Adrenal gland (tissue), 12 donors: ENCODE measurements around the gene MRGPRD. TPM values are rescaled to one million over a fixed set of nuclear protein-coding genes. Genes with fewer than 3 reads are reported as not detected.

Experiments
- DNase-seq, 7 donors: peaks; one replicate each; pipeline ENCODE4 v3.0.0-alpha.2; 2019 to 2020
- H3K27ac ChIP-seq, 5 donors: fragments of 200-600 bp; sonication (generic) in 4 of 5; 1 replicate in 3 of 5; 2 replicates in 2 of 5; pipeline versions ENCODE4 v1.5.1 to v1.8.0; 2016 to 2020; ENCODE audit warnings: mild to moderate bottlenecking in 1 of 5
- H3K27me3 ChIP-seq: fragments of 200-600 bp; 2 replicates; pipeline ENCODE4 v1.8.0; 2021
- H3K36me3 ChIP-seq, 2 donors: fragments of 200-600 bp; replicated peaks in 1 of 2; 1 replicate in 1 of 2; 2 replicates in 1 of 2; pipeline versions ENCODE4 v1.5.1 to v1.8.0; 2018 to 2022
- H3K4me1 ChIP-seq, 2 donors: fragments of 200-600 bp; replicated peaks in 1 of 2; 1 replicate in 1 of 2; 2 replicates in 1 of 2; pipeline versions ENCODE4 v1.5.1 to v1.8.0; 2018 to 2021
- H3K4me3 ChIP-seq, 4 donors: fragments of 200-600 bp; sonication (generic) in 3 of 4; one replicate each; pipeline ENCODE4 v1.5.1; 2016 to 2018
- H3K9me3 ChIP-seq, 3 donors: fragments of 200-600 bp; sonication (generic) in 1 of 3; replicated peaks in 1 of 3; 1 replicate in 2 of 3; 2 replicates in 1 of 3; pipeline versions ENCODE4 v1.5.1 to v1.8.0; 2016 to 2021
- CTCF ChIP-seq, 6 experiments: fragments of 450-650 bp in 4 of 6; fragments of 200-600 bp in 2 of 6; sonication (generic) in 1 of 6; IDR thresholded peaks; 1 replicate in 5 of 6; 2 replicates in 1 of 6; pipeline versions ENCODE4 v1.5.1 to v1.8.0; 2016 to 2021; ENCODE audit warnings: antibody characterized with exemption in 6 of 6, mild to moderate bottlenecking in 2 of 6, moderate library complexity in 1 of 6
- POLR2A ChIP-seq, 2 donors: fragments of 450-650 bp; IDR thresholded peaks; one replicate each; pipeline ENCODE4 v1.6.1; 2017; ENCODE audit warnings: antibody characterized with exemption in 2 of 2, mild to moderate bottlenecking in 2 of 2, moderate library complexity in 1 of 2
- WGBS, 4 donors: extraction: QIAGEN DNeasy Blood & Tissue Kit in 2 of 4; methylation state at CpG; one replicate each; pipeline versions ENCODE4 v1.1.5 to v1.1.7; 2013 to 2017; 5-methylcytosine and 5-hydroxymethylcytosine counted together
- intact Hi-C, 2 donors: fragments of 100-400 bp; cut with DNase I; formaldehyde crosslinking; loops; one replicate each; pipeline versions ENCODE4 v1.14.1 to v1.15.0; 2022 to 2023
- polyA plus RNA-seq, 3 donors: library from polyadenylated mRNA; stranded (reverse); fragments of 200-250 nt in 2 of 3; fragments of 350-450 nt in 1 of 3; fragmentation: Illumina TruSeq in 1 of 3; extraction: RNeasy Lipid Tissue Mini Kit (QIAGEN cat#74804) in 1 of 3; gene quantifications; one replicate each; pipeline ENCODE4 v1.2.3, GENCODE V29; 2013 to 2014
- total RNA-seq, 9 donors: library from RNA; depleted of rRNA in 4 of 9; stranded (reverse); fragments of >200 nt in 4 of 9; fragments of 120-200 nt in 1 of 9; fragmentation: NEBNext Ultra II Directional in 1 of 9; extraction: Animal tissue kit (Norgen Biotek cat#: 25700) in 1 of 9; gene quantifications; one replicate each; pipeline versions ENCODE4 v1.1.0 to v1.2.4, GENCODE V29; 2013 to 2023
- donor health status: healthy with polysubstance abuse.
- donor health status: Bipolar disorder and iron deficiency.
- donor health status: DM: yes; HTN: yes; CAD: no.
- donor health status: DM: no; HTN: no; CAD: no.
- donor health status: DM: no; HTN: no; CAD: no.
- donor health status: DM: yes; HTN: yes; CAD: no.

The MRGPRD gene
- total and polyA plus RNA-seq, 12 donors: not detected

- TF ChIP-seq POLR2A (IDR thresholded peaks at IDR 0.05) (no peak), CTCF (IDR thresholded peaks at IDR 0.05) (no peak)
- Histone ChIP-seq H3K4me3 (peak overlapping the region in 1 of 4 donors; percentile 39), H3K9me3 (no peaks in the 10 kb centered on the region), H3K27me3 (peaks cover 16% of the 10 kb centered on the region), H3K27ac (peak overlapping the region in 2 of 5 donors; percentile 60 to 89), H3K36me3 (no peaks in the 10 kb centered on the region), H3K4me1 (no peaks in the 10 kb centered on the region)
- peak in 2 of 7 donors; percentile 29 to 67 for DNase-seq
- 58 to 69% (median 60%) methylated on average over 16 to 28 of the region's 28 CpGs for WGBS, 4 donors
- intact Hi-C loops: no loop called here
These were observed 33.5 kb upstream of the MRGPRD start for GRCh38 chr11:69014084-69014851.

DNA sequence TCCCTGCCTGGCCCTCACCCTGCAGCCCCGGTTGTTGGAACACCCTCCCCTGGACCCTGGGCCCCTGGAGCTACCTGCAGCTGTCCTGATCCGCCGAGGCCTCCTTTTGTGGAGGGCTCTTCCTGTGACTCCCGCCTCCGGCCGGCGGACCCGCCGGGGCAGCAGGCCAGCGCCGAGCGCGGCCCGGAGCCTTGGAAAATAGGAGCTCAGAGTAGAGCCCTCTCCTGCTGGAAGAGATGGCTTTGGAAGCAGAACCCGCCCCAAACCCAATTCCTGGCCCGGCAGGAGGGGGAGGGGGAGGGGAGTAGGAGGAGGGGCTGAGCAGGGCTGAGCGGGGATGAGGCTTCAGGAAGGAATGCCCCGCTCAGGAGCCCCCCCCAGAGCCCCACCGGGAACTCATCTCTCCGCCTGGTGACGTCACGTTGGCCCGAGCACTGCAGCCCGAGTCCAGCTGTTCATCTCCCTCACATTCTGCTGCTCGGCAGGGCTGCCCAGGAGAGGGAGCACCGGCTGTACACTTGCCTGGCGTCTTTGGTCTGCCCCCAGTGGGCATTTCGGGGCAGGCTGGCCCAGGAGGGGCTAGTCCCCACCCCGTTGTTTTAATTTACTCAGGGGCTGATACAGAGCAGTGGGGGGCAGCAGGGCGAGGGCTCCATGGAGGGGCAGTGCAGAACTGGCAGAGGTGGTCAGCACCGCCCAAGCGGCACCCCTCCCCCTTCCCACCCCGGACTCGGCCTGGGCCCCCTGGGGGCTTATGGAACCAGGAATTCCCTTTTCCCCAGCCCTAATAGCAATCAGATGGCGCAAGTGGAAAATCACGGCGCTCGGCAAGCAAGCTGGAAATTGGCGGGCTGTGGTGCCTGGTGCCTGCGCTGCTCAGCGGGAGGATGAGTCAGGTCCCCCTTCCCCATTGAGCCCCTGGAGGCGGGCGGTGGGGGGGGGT lies 32.5 kb upstream of the MRGPRD start, which contains the start of gene MRGPRF:
Gene MRGPRF (minus strand): TSS at position 238 of the 943 bp plus-strand sequence. CDS start 3,345 bp downstream, outside the sequence.
- Histone ChIP-seq H3K27ac (peak within 1 kb of the TSS in 3 of 5 donors; percentile 36 to 89 (median 60)), H3K4me1 (no peaks in the 10 kb centered on the region), H3K9me3 (no peaks in the 10 kb centered on the region), H3K4me3 (peak within 1 kb of the TSS in 1 of 4 donors; percentile 39), H3K27me3 (peaks cover 16% of the 10 kb centered on the region), H3K36me3 (no peaks in the 10 kb centered on the region)
- intact Hi-C loops: no loop called here
- TF ChIP-seq CTCF (IDR thresholded peaks at IDR 0.05) (peak in 3 of 6 experiments; percentile 12 to 39 (median 35)), POLR2A (IDR thresholded peaks at IDR 0.05) (no peak)
- 18 to 28% (median 24%) methylated on average over 19 to 43 of the region's 43 CpGs for WGBS, 4 donors
- peak; percentile 23 to 82 (median 58) for DNase-seq

DNA sequence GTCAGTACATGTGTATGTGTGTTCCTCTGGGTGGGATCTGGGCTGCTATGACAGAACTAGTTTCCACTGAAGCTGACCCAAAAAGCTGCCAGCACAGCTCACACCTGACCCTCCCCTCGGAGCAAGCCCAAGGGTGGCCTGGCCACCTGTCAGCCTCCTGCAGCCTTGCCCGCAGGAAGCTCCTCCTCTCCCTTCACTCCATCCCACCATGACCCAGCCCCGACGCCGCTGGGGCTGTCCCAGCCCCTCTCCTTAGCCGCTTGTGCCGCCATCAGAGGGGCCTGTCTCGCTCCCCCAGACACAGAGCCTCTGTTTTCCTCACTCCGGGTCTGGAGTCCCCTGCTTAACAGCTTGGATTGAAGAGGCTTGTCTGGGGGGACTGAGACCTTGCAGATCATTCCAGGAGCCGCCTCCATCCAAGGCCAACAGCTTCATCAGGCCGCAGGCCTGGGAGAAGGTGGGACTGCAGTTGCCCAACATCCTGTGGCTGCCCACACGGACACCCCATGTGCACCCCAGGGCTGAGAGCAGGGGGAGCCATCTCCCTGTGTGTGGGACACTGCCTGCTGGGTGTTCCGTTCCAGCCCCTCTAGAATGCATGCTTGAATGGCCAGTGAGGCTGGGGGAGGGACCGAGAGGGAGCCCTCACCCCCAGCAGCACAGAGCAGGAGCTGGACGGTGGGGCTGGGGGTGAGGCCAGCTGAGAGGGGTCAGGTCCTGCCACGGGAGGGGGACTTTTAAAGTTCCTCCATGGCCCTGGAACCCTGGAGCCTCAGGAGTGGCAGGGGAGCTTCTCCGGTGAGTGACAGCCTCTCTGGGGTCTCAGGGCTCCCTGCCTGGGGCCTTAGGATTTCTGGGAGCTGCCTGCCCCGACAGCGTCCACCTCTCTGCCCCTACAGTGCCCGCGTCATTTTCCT lies 31.6 kb upstream of the MRGPRD start:
- H3K27ac ChIP-seq: peak overlapping the region in 2 of 5 donors; percentile 60 to 89
- peak overlapping the region in 1 of 4 donors; percentile 39 for H3K4me3 ChIP-seq
- intact Hi-C loops: no loop called here
- peaks cover 16% of the 10 kb centered on the region for H3K27me3 ChIP-seq
- no peak for DNase-seq
- no peaks in the 10 kb centered on the region for H3K36me3 ChIP-seq
- no peaks in the 10 kb centered on the region for H3K4me1 ChIP-seq
- 49 to 58% (median 54%) methylated on average over 14 to 21 of the region's 21 CpGs for WGBS, 4 donors
- H3K9me3 ChIP-seq: no peaks in the 10 kb centered on the region
- TF ChIP-seq CTCF (IDR thresholded peaks at IDR 0.05): no peak
- TF ChIP-seq POLR2A (IDR thresholded peaks at IDR 0.05): no peak
